ENCODE results near the gene NLE1.

GRCh38 chr17:35176897-35177296 is 34.8 kb upstream of the NLE1 start:
- no peak for TF ChIP-seq CTCF (IDR thresholded peaks at IDR 0.05)
- TF ChIP-seq POLR2A (IDR thresholded peaks at IDR 0.05): no peak
